ENCODE data around the gene DPAGT1. TPM values are rescaled to one million over a fixed set of nuclear protein-coding genes. Genes with fewer than 3 reads are reported as not detected.

DPAGT1 gene
- total RNA-seq, 1 donor from 2014 or later: 44.4 TPM

GRCh38 chr11:119084663-119085436 is 16.8 kb downstream of the DPAGT1 start, which contains the start of gene HMBS:
TSS of gene HMBS (plus strand) at chr11:119084881. CDS start at chr11:119085034, 153 bp downstream.
- TF ChIP-seq CTCF (IDR thresholded peaks at IDR 0.05): no peak
- DNase-seq (ENCODE audit: extremely low spot score, unreplicated experiment): peak; percentile 95
- no peaks in the 10 kb centered on the region for H3K9me3 Mint-ChIP-seq (ENCODE audit: unreplicated experiment)
- peak within 1 kb of the TSS; percentile 96 for H3K27ac Mint-ChIP-seq (ENCODE audit: unreplicated experiment)
- H3K4me3 Mint-ChIP-seq (ENCODE audit: unreplicated experiment): peak within 1 kb of the TSS; percentile 92
- peaks cover 20% of the 10 kb centered on the region for H3K36me3 Mint-ChIP-seq (ENCODE audit: unreplicated experiment)
- peaks cover 14% of the 10 kb centered on the region for H3K4me1 Mint-ChIP-seq (ENCODE audit: unreplicated experiment)
- no peaks in the 10 kb centered on the region for H3K27me3 Mint-ChIP-seq (ENCODE audit: unreplicated experiment)

GRCh38 chr11:119081682-119082260 is 19.9 kb downstream of the DPAGT1 start:
- Mint-ChIP-seq H3K27ac (ENCODE audit: unreplicated experiment) (no peak overlapping the region), H3K4me1 (ENCODE audit: unreplicated experiment) (peaks cover 13% of the 10 kb centered on the region), H3K9me3 (ENCODE audit: unreplicated experiment) (no peaks in the 10 kb centered on the region), H3K4me3 (ENCODE audit: unreplicated experiment) (no peak overlapping the region), H3K27me3 (ENCODE audit: unreplicated experiment) (no peaks in the 10 kb centered on the region), H3K36me3 (ENCODE audit: unreplicated experiment) (peaks cover 40% of the 10 kb centered on the region)
- no peak for TF ChIP-seq CTCF (IDR thresholded peaks at IDR 0.05)
- DNase-seq (ENCODE audit: extremely low spot score, unreplicated experiment): no peak

GRCh38 chr11:119078675-119079420 is 22.8 kb downstream of the DPAGT1 start:
- TF ChIP-seq CTCF (IDR thresholded peaks at IDR 0.05): no peak

GRCh38 chr11:119077839-119078238 is 23.8 kb downstream of the DPAGT1 start:
- no peak for TF ChIP-seq CTCF (IDR thresholded peaks at IDR 0.05)
- H3K4me1 Mint-ChIP-seq (ENCODE audit: unreplicated experiment): no peaks in the 10 kb centered on the region
- no peak overlapping the region for H3K27ac Mint-ChIP-seq (ENCODE audit: unreplicated experiment)
- H3K4me3 Mint-ChIP-seq (ENCODE audit: unreplicated experiment): no peak overlapping the region
- H3K27me3 Mint-ChIP-seq (ENCODE audit: unreplicated experiment): no peaks in the 10 kb centered on the region
- H3K9me3 Mint-ChIP-seq (ENCODE audit: unreplicated experiment): no peaks in the 10 kb centered on the region
- no peak for DNase-seq (ENCODE audit: extremely low spot score, unreplicated experiment)
- H3K36me3 Mint-ChIP-seq (ENCODE audit: unreplicated experiment): peaks cover 52% of the 10 kb centered on the region

More at GRCh38 chr11:119078675-119079420, 22.8 kb downstream of the DPAGT1 start:
- Mint-ChIP-seq H3K9me3 (ENCODE audit: unreplicated experiment) (no peaks in the 10 kb centered on the region), H3K36me3 (ENCODE audit: unreplicated experiment) (peaks cover 43% of the 10 kb centered on the region), H3K4me3 (ENCODE audit: unreplicated experiment) (no peak overlapping the region), H3K27me3 (ENCODE audit: unreplicated experiment) (no peaks in the 10 kb centered on the region), H3K27ac (ENCODE audit: unreplicated experiment) (no peak overlapping the region), H3K4me1 (ENCODE audit: unreplicated experiment) (no peaks in the 10 kb centered on the region)
- DNase-seq (ENCODE audit: extremely low spot score, unreplicated experiment): no peak
